PC-9 (cell line): Measurements from ENCODE around the gene ZNF358.

Experiments used
- CTCF ChIP-seq: fragments of 200-600 bp; sonication (generic); conservative IDR thresholded peaks from 2 replicates; pipeline ENCODE4 v1.6.1; 2017; ENCODE audit warnings: mixed run types, antibody characterized with exemption, mild to moderate bottlenecking, moderate library complexity
- EZH2 ChIP-seq: fragments of 200-600 bp; sonication (generic); IDR thresholded peaks from 2 replicates; pipeline ENCODE4 v1.8.0; 2017; ENCODE audit warnings: antibody characterized with exemption, low read depth

GRCh38 chr19:7497292-7497691 lies 18.6 kb upstream of the ZNF358 start:
- peak; percentile 62 for TF ChIP-seq CTCF
- TF ChIP-seq EZH2: no peak
